Liver (tissue), 9 donors: ENCODE data around the gene SREBF2. TPM values are rescaled to one million over a fixed set of nuclear protein-coding genes. Genes with fewer than 3 reads are reported as not detected.

Experiments used
- DNase-seq: peaks from one replicate; pipeline ENCODE4 v3.0.0-alpha.2; 2017; ENCODE audit warnings: low spot score
- H3K27ac ChIP-seq, 2 donors: one replicate each; pipeline ENCODE4 v1.7.0; 2013; ENCODE audit warnings: inconsistent platforms in 2 of 2, low read length in 2 of 2, control low read depth in 1 of 2, low read depth in 1 of 2, mild to moderate bottlenecking in 1 of 2
- H3K27me3 ChIP-seq, 4 donors: one replicate each; pipeline versions ENCODE4 v1.6.1 to v1.7.0; 2013; ENCODE audit warnings: low read length in 3 of 4, inconsistent platforms in 1 of 4, mild to moderate bottlenecking in 1 of 4, moderate library complexity in 1 of 4; ENCODE audit not compliant: control insufficient read depth in 4 of 4, insufficient read depth in 4 of 4
- H3K36me3 ChIP-seq, 4 donors: one replicate each; pipeline versions ENCODE4 v1.6.1 to v1.7.0; 2013; ENCODE audit warnings: low read length in 3 of 4, mild to moderate bottlenecking in 3 of 4, low read depth in 1 of 4, moderate library complexity in 1 of 4; ENCODE audit not compliant: control insufficient read depth in 4 of 4, insufficient read depth in 3 of 4
- H3K4me1 ChIP-seq, 4 donors: one replicate each; pipeline versions ENCODE4 v1.6.1 to v1.7.0; 2013; ENCODE audit warnings: low read length in 3 of 4, mild to moderate bottlenecking in 3 of 4, moderate library complexity in 1 of 4; ENCODE audit not compliant: control insufficient read depth in 4 of 4, insufficient read depth in 4 of 4
- H3K4me3 ChIP-seq, 3 donors: one replicate each; pipeline versions ENCODE4 v1.6.1 to v1.7.0; 2013; ENCODE audit warnings: low read length in 3 of 3, control low read depth in 1 of 3, low read depth in 1 of 3, mild to moderate bottlenecking in 1 of 3
- H3K9ac ChIP-seq, 2 donors: one replicate each; pipeline ENCODE4 v1.7.0; 2013; ENCODE audit warnings: low read length in 2 of 2, mild to moderate bottlenecking in 2 of 2, moderate library complexity in 2 of 2, control low read depth in 1 of 2, low read depth in 1 of 2
- H3K9me3 ChIP-seq, 4 donors: one replicate each; pipeline versions ENCODE4 v1.6.1 to v1.7.0; 2013; ENCODE audit warnings: low read length in 3 of 4; ENCODE audit not compliant: control insufficient read depth in 4 of 4
- EGR1 ChIP-seq, 2 donors: IDR thresholded peaks; 2 replicates each; pipeline ENCODE4 v1.6.1; 2016 to 2018; ENCODE audit warnings: antibody characterized with exemption in 2 of 2, low read depth in 2 of 2
- FOXA1 ChIP-seq: IDR thresholded peaks from 2 replicates; pipeline ENCODE4 v1.6.1; 2016; ENCODE audit warnings: antibody characterized with exemption
- FOXA2 ChIP-seq: IDR thresholded peaks from 2 replicates; pipeline ENCODE4 v1.6.1; 2016; ENCODE audit warnings: antibody characterized with exemption
- GABPA ChIP-seq, 2 donors: IDR thresholded peaks in 1 of 2; conservative IDR thresholded peaks in 1 of 2; 2 replicates each; pipeline ENCODE4 v1.6.1; 2016; ENCODE audit warnings: antibody characterized with exemption in 2 of 2, mild to moderate bottlenecking in 1 of 2, moderate library complexity in 1 of 2
- HNF4A ChIP-seq, 2 donors: conservative IDR thresholded peaks; 2 replicates each; pipeline ENCODE4 v1.6.1; 2016; ENCODE audit warnings: antibody characterized with exemption in 2 of 2, mild to moderate bottlenecking in 2 of 2
- HNF4G ChIP-seq: IDR thresholded peaks from 2 replicates; pipeline ENCODE4 v1.6.1; 2016; ENCODE audit warnings: antibody characterized with exemption
- JUND ChIP-seq, 2 donors: IDR thresholded peaks; 2 replicates each; pipeline ENCODE4 v1.6.1; 2016; ENCODE audit warnings: antibody characterized with exemption in 2 of 2
- NR2F2 ChIP-seq: IDR thresholded peaks from 2 replicates; pipeline ENCODE4 v1.6.1; 2016; ENCODE audit warnings: antibody characterized with exemption
- RAD21 ChIP-seq, 2 donors: IDR thresholded peaks; 2 replicates each; pipeline ENCODE4 v1.6.1; 2016; ENCODE audit warnings: antibody characterized with exemption in 2 of 2, mild to moderate bottlenecking in 2 of 2
- RXRA ChIP-seq, 2 donors: IDR thresholded peaks; 2 replicates each; pipeline ENCODE4 v1.6.1; 2017 to 2018; ENCODE audit warnings: antibody characterized with exemption in 2 of 2, mild to moderate bottlenecking in 1 of 2
- SP1 ChIP-seq: IDR thresholded peaks from 2 replicates; pipeline ENCODE4 v1.6.1; 2018; ENCODE audit warnings: antibody characterized with exemption, mild to moderate bottlenecking
- TAF1 ChIP-seq: conservative IDR thresholded peaks from 2 replicates; pipeline ENCODE4 v1.6.1; 2016; ENCODE audit warnings: antibody characterized with exemption, mild to moderate bottlenecking
- YY1 ChIP-seq: IDR thresholded peaks from 2 replicates; pipeline ENCODE4 v1.6.1; 2016; ENCODE audit warnings: antibody characterized with exemption, mild to moderate bottlenecking
- WGBS: extraction: QIAGEN DNeasy Blood & Tissue Kit; methylation state at CpG from one replicate; pipeline ENCODE4 v1.1.7; 2013; 5-methylcytosine and 5-hydroxymethylcytosine counted together
- polyA plus RNA-seq, 2 donors: library from polyadenylated mRNA; stranded (reverse) in 1 of 2; unstranded in 1 of 2; fragments of 200-250 nt in 1 of 2; fragments of >200 nt in 1 of 2; fragmentation: Nextera tagmentation in 1 of 2; extraction: Ambion mirVana in 1 of 2; gene quantifications; one replicate each; pipeline versions ENCODE4 v1.2.1 to v1.2.3, GENCODE V29; 2013 to 2015
- total RNA-seq, 2 donors: library from RNA; depleted of rRNA; stranded (reverse); fragments of >200 nt; gene quantifications; one replicate each; pipeline ENCODE4 v1.2.3, GENCODE V29; 2014
- TF ChIP-seq, protein P1 (sequence below): IDR thresholded peaks from 2 replicates; pipeline ENCODE4 v1.6.1; 2016; ENCODE audit warnings: antibody characterized with exemption, mild to moderate bottlenecking
- TF ChIP-seq, protein P2 (sequence below): IDR thresholded peaks from 2 replicates; pipeline ENCODE4 v1.6.1; 2016; ENCODE audit warnings: antibody characterized with exemption
- TF ChIP-seq, protein P3 (sequence below): fragments of 150-350 bp; IDR thresholded peaks from 2 replicates; pipeline ENCODE4 v1.5.1; 2017; ENCODE audit warnings: improper control_type of control experiment, low read depth, low read length; ENCODE audit not compliant: missing input control
- TF ChIP-seq, protein P4 (sequence below): IDR thresholded peaks from 2 replicates; pipeline ENCODE4 v1.6.1; 2016; ENCODE audit warnings: antibody characterized with exemption
- TF ChIP-seq, protein P5 (sequence below): IDR thresholded peaks from 2 replicates; pipeline ENCODE4 v1.6.1; 2016; ENCODE audit warnings: antibody characterized with exemption
- donor health status: healthy.
- donor health status: healthy.
- donor health status: healthy.
- donor health status: healthy.
- donor health status: healthy.

SREBF2 gene
- 10 to 100 TPM; 60.0 to 69.6 TPM for total RNA-seq
- polyA plus RNA-seq = 10 to 100 TPM; 18.3 to 54.5 TPM

DNA sequence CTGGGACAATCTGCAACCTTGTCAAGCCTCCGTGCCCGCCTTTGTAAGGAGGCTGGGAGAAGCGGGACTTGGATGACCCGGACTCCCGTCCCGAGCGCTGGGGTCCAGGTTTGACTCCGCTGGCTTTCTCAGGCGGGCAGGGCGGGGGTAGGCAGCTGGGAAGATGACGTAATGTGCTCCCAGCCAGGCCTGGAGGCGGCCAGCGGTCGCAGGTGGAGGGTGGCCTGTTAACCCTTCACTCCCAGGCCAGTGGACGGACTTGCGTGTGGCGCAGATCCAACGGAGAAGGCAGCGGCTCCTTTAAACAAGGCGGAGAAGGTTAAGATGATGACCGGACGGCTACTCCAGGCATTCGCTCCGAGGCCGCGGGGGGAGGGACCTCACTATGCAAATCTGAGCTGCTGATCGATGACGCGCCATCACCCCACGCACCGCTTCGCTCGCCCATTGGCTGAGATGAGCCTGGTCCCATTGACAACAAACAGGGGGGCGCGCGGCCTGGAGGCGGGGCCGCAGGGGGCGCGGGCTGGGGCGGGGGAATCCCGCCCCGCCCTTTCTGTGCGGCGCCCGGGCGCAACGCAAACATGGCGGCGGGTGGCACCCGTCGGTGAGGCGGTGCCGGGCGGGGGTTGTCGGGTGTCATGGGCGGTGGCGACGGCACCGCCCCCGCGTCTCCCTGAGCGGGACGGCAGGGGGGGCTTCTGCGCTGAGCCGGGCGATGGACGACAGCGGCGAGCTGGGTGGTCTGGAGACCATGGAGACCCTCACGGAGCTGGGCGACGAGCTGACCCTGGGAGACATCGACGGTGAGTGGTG lies at the start of gene SREBF2:
Gene SREBF2 (plus strand): TSS at position 553 of the 816 bp plus-strand sequence. CDS start 166 bp downstream, at position 719.
- Histone ChIP-seq H3K9ac (peak within 1 kb of the TSS; percentile 68 to 97), H3K4me3 (peak within 1 kb of the TSS; percentile 66 to 94 (median 66)), H3K36me3 (peaks cover 0 to 14% (median 2%) of the 10 kb centered on the region in 4 donors), H3K4me1 (peaks cover 0 to 26% (median 10%) of the 10 kb centered on the region in 4 donors), H3K27ac (peak within 1 kb of the TSS; percentile 97 to 98), H3K27me3 (no peaks in the 10 kb centered on the region), H3K9me3 (no peaks in the 10 kb centered on the region)
- DNase-seq = peak; percentile 99
- WGBS = under 1% methylated on average over 75 of the region's 75 CpGs
- TF ChIP-seq SP1 (peak; percentile 94), RXRA (IDR thresholded peaks at IDR 0.05) (peak; percentile 98 to 99), JUND (IDR thresholded peaks at IDR 0.05) (peak; percentile 96 to 97), NR2F2 (peak; percentile 92), HNF4G (peak; percentile 35), FOXA2 (peak; percentile 32), YY1 (peak; percentile 94), TAF1 (no peak), RAD21 (IDR thresholded peaks at IDR 0.05) (peak; percentile 3 to 49), HNF4A (conservative IDR thresholded peaks at IDR 0.05) (peak; percentile 66 to 82), EGR1 (IDR thresholded peaks at IDR 0.05; ENCODE audit: low read depth in 2 of 2) (peak; percentile 28 to 35), FOXA1 (peak; percentile 80), GABPA (IDR thresholded peaks at IDR 0.05 in 1 of 2, conservative IDR thresholded peaks at IDR 0.05 in 1 of 2) (peak in 1 of 2 donors; percentile 24)
- TF ChIP-seq, protein P1, sequence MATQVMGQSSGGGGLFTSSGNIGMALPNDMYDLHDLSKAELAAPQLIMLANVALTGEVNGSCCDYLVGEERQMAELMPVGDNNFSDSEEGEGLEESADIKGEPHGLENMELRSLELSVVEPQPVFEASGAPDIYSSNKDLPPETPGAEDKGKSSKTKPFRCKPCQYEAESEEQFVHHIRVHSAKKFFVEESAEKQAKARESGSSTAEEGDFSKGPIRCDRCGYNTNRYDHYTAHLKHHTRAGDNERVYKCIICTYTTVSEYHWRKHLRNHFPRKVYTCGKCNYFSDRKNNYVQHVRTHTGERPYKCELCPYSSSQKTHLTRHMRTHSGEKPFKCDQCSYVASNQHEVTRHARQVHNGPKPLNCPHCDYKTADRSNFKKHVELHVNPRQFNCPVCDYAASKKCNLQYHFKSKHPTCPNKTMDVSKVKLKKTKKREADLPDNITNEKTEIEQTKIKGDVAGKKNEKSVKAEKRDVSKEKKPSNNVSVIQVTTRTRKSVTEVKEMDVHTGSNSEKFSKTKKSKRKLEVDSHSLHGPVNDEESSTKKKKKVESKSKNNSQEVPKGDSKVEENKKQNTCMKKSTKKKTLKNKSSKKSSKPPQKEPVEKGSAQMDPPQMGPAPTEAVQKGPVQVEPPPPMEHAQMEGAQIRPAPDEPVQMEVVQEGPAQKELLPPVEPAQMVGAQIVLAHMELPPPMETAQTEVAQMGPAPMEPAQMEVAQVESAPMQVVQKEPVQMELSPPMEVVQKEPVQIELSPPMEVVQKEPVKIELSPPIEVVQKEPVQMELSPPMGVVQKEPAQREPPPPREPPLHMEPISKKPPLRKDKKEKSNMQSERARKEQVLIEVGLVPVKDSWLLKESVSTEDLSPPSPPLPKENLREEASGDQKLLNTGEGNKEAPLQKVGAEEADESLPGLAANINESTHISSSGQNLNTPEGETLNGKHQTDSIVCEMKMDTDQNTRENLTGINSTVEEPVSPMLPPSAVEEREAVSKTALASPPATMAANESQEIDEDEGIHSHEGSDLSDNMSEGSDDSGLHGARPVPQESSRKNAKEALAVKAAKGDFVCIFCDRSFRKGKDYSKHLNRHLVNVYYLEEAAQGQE = peak; percentile 91
- TF ChIP-seq, protein P2, sequence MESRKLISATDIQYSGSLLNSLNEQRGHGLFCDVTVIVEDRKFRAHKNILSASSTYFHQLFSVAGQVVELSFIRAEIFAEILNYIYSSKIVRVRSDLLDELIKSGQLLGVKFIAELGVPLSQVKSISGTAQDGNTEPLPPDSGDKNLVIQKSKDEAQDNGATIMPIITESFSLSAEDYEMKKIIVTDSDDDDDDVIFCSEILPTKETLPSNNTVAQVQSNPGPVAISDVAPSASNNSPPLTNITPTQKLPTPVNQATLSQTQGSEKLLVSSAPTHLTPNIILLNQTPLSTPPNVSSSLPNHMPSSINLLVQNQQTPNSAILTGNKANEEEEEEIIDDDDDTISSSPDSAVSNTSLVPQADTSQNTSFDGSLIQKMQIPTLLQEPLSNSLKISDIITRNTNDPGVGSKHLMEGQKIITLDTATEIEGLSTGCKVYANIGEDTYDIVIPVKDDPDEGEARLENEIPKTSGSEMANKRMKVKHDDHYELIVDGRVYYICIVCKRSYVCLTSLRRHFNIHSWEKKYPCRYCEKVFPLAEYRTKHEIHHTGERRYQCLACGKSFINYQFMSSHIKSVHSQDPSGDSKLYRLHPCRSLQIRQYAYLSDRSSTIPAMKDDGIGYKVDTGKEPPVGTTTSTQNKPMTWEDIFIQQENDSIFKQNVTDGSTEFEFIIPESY = peak; percentile 70
- TF ChIP-seq, protein P3, sequence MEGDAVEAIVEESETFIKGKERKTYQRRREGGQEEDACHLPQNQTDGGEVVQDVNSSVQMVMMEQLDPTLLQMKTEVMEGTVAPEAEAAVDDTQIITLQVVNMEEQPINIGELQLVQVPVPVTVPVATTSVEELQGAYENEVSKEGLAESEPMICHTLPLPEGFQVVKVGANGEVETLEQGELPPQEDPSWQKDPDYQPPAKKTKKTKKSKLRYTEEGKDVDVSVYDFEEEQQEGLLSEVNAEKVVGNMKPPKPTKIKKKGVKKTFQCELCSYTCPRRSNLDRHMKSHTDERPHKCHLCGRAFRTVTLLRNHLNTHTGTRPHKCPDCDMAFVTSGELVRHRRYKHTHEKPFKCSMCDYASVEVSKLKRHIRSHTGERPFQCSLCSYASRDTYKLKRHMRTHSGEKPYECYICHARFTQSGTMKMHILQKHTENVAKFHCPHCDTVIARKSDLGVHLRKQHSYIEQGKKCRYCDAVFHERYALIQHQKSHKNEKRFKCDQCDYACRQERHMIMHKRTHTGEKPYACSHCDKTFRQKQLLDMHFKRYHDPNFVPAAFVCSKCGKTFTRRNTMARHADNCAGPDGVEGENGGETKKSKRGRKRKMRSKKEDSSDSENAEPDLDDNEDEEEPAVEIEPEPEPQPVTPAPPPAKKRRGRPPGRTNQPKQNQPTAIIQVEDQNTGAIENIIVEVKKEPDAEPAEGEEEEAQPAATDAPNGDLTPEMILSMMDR = no peak
- TF ChIP-seq, protein P4, sequence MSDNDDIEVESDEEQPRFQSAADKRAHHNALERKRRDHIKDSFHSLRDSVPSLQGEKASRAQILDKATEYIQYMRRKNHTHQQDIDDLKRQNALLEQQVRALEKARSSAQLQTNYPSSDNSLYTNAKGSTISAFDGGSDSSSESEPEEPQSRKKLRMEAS = peak; percentile 97
- TF ChIP-seq, protein P5, sequence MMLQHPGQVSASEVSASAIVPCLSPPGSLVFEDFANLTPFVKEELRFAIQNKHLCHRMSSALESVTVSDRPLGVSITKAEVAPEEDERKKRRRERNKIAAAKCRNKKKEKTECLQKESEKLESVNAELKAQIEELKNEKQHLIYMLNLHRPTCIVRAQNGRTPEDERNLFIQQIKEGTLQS = peak; percentile 87
